Suppressor macrophage treated with lipopolysaccharide for 4 hours (primary cell): Measurements from ENCODE around the gene ITPR2.
"Not testable (repeated sequence)": the region's sequence is repeated elsewhere in the genome, so short reads cannot be mapped to it uniquely, and the experiment has no call there.

Experiments used
- DNase-seq: peaks from one replicate; pipeline ENCODE4 v3.0.0-alpha.2; 2020

The ITPR2 gene

DNA sequence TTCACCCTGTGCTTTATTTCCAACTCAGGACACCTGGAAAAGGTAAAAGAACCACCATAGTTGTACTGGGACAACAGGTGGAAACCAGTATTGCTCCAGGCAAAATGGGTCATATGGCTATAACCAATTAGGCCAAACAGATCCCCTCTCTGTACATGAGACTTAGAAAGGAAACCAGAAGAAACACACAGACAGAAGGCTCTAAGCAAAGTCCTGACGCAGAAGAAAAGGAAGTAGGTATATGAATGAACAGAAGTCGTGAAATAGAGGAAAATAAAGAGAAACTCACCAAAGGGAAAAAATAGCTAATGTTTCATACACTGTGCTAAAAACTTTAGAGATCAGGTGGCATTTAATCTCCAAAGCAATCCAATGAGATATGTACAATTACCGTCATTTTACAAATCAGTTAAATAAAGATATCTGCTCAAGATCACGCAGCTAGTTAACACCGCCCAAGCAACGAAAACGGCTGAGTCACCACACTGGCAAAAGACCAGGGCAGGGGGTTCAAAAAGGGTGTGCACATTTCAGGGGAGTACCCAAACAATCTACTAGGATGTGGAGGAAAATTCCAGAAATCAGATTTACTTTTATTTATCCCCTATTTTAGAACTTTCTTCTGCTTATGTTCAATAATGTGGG lies 82.3 kb downstream of the ITPR2 start:
- peak; percentile 52 for DNase-seq

DNA sequence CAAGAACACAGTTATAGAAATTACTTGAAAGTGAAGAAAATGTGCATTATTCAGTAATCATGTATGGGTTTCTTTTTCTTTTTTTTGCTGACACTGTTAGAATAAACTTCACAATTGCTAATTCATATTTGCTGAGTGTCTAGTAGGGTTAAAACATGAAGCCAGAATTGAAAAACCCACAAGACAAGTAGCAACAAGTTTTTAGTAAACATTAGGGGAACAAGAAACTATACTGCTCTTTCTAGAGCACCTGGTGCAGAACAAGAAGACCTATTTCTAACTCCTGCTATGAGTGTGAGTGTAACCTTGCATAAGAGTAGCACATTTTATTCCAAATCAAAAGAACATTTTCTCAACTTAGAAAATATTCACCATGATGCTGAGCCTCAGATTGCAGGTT lies 83.2 kb downstream of the ITPR2 start:
- no peak for DNase-seq

DNA sequence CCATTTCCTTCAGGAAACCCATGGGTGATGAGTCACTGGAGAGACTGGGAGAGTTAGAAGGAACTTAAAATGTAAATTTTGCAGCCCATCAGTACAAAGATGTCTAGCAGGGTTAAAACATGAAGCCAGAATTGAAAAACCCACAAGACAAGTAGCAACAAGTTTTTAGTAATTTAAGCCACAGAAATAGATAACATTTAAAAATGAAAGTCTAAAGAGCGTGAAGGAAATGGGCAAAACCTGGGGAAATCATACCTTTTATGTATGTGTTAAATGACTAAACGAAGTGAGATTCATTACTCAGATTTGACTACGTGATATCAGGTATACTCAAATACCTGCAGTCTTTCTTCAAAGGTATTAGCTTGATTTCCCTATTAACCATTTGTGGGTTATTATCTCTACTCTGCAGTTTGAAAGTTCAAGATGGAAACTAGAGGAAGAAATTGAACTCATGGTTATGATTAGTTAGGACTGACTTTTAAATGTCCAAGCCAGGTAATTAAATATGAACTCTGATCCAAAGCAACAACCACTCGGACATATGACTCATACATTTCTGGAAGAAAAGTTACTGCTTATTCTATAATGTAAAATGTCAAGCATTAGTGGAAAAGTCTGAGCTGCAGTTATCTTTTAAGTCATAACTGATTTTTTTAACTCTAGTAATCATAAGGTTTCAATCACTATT lies 84.1 kb downstream of the ITPR2 start:
- DNase-seq, result peak; percentile 23

DNA sequence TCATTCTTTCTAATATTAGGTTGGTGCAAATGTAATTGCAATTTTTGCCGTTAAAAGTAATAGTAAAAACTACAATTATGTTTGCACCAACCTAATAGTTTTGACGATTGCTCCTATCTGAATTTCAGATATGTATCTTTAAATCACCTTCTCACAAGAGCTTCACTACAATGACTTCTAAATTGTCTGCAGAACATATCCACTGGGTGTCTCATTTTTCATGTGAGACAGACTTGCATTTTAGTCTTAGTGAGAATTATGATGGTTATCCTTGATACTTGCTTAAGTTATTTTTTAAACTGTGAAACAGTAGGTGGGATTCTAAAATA lies 84.6 kb downstream of the ITPR2 start:
- DNase-seq, result no peak

DNA sequence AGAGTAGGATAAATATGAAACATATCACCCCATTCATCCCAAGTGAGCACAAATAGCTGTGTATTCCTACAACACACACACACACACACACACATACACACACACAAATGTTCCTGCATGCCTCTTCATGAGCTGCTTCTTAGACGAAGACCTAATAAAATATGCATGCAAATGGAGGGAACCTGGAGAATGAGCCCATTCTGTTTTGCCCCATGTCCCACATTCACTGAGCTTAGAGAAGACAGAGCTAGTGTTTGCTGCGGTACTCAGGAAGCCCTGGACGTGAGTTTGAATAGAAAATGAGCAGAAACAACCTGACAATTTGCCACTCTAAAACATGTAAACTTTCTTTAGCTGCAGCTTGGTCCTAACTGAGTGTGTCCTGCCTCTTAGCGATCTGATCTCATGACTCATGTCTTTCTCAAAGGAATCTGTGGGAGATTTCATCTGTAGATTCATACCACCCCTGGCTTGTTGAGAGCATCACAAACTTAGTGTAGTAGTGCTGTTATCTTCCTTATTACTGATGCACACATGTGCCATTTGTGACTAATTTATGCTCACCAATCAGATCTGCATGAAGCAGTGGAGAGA lies 86.8 kb downstream of the ITPR2 start:
- no peak for DNase-seq

DNA sequence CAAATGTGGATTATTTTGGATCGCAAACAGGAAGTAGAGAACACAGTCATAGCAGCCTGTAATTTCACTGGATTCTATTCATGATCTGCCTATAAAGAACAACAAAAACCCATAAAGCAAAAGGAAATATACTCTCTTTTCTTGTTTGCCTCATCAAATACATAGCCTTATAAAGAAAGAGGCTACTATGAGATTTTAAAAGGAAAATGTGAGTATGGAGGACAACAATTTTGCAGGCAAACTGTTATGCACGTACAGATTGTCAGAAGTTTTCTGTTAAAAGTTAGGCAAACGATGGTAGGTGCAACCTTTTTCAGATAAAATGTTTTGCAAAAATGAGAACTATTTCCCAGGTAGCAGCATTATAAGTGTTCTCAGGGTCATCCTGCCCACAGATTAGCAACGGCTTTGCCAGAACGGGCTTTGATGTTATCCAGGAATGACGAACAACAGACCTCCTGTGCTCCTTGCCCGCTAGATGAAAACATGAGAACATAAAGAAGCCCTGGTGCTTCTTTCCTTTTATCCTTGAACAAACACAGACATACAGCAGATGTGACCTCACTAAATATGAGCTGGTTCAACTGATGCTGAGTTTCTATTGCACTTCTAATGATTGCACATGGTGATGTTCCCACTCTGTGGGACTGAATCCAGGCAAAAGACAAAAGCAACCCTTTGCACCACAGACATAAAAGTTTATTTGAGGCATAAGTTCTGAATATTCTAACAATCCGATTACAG lies 88.1 kb downstream of the ITPR2 start:
- no peak for DNase-seq

DNA sequence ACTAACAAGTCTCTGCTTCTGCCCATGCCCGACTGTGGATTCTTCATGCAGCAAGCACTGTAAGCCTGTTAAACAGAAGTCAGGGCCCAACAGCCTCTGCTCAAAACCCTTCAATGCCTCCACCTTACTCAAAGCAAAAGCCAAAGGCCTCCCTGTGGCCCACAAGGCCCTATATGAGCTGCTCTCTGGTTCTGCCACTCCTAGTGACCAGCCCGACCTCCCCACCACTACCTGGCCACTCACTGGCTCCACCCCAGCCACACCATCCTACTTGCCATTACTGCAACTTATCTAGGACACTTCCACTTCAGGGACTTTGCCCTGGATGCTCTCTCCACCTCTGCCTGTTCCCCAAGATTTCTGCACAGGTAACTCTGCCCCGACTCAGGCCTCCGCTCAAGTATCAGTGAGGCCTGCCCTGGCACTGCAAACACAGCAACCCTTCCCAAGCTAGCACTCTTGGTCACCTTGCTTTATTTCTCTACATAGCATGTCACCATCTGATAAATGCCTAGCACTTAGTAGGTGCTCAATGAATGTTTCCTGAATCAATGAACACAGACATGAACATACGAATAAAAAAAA lies 88.9 kb downstream of the ITPR2 start:
- no peak for DNase-seq

DNA sequence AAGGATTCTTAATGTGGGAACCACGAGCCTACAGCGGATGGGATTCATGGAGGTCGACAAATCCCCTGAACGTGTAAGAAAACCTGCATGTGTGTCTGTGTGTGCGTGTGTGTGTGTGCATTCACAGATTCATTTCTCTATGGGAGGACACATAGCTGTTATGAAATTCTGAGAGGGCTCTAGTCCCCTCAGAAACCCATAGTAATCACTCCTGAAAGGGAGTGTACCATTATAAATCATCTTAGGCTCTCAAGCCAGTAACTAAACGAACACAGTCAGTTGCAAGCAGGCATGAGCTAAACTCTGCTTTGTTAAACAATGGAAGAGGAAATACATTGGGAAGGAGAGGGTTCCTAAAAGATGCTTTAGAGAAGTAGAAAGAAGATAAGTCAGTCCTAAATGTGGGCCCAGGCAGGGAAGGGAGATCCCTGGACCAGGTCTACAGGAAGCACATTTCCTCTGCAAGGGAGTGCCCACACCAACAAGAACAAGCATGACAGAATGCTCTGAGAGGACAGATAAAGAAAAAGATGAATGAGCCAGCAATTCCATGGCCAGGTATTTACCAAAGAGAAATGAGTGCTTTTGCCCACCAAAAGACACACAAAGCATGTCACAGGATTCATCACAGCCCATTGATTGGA lies 91.3 kb downstream of the ITPR2 start:
- no peak for DNase-seq

DNA sequence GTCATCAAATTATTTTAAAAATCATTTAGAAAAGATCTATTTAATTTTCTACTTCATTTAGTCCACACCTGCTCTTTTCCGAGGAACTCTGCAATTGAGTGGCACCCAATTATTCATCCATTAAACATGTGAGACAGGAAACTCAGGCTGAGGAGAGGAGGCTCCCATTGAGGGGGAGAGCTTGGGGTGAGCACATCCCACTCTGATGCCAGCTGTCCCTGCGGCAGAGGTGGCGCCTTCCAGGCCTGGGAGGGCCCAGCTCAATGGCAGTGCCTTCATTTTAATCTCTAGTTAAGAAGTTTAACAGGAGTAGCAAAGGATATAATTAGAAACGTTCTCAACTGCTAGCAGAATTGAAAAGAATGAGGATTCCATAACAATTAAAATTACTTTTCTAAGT lies 92.0 kb downstream of the ITPR2 start:
- no peak for DNase-seq

DNA sequence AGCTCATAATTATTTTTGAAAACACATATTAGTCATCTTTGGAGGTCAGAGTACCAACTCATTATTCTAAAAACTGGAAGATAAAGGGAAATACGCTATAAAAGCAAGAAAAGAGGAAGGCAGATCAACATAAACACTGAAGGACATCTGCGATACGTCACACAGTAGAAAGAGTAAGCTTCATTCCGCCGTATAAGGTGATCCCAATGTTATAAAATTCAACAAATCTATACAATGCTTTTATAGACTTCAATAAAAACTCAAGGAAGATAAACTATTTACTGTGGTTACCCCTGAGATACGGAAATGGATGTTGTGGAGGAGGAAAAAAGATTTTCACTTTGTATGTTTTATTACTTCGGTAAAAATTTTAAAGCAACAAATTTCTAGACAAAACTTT lies 92.6 kb downstream of the ITPR2 start:
- DNase-seq, result peak; percentile 16

DNA sequence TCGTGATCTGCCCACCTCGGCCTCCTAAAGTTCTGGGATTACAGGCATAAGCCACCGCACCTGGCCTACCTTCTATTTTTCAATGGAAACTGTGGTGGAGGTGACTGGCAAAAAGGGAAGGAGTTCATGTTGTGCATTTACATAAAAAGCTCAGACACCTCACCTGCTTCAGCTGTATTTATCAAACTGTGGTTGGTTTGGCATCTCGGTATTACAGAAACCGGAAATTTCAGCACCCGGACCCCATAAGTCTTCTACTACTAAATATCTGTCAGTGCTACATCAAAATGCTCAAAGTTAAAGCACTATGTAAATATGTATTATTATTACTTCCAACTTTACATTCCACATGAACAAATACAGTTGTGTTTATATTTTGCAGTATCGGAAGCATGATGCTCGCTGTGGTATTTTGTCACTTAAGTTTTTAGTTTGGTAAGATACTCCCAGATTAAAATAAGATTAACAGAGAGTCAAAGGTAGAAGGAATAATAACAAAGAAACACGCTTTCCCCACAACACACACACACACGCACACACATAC lies 95.4 kb downstream of the ITPR2 start:
- no peak for DNase-seq

DNA sequence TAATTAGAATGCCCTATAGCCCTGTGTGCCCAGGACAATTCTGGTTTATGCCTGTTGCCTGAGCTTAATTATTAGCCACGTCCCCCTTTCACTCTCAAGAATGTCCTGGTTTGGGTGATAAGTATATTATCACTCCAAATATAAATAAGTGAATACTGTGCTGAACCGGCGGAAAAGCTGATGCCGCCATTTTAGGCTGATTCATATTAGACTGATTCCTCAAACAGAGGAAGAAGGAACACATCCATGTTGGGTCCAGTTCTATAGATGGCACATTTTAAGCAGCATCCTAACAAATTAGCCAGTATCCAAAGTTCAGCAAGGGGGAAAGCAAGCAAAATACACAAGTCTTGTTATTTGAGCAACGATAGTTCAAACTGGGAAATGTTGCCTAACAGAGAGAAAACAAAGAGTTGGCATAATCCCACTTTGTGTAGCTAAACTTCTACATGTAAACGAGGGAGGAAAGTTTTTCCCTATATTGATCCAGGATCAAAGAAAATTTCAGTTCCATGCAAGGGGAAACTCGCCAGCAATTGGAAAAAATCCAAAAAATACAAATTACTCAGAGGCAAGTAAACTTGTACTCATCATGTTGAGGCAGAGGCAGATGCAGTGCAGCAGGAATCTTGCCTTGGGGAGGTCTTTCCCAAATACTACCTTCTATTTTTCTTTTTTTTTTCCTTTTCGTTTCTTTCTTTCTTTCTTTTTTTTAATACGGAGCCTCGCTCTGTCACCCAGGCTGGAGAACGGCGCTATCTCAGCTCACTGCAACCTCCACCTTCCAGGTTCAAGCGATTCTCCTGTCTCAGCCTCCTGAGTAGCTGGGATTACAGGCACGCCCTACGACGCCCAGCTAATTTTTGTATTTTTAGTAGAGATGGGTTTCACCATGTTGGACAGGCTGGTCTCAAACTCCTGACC lies 96.2 kb downstream of the ITPR2 start:
- DNase-seq, result no peak

DNA sequence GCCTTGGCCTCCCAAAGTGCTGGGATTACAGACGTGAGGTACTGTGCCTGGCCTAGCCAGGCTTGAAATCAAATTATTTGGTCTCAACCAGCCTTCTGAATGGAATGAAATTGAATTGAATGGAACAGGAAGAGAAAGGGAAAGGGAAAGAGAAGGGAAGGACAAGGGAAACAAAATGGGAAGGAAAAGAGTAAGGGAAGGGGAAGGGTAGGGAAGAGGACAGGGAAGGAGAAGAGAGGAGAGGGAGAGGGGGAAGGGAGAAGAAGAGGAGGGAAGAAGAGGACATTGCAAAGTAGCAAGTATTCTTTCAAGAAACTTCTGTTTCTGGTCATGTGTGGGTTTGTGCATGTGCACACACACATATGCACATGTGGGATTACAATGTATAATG lies 97.8 kb downstream of the ITPR2 start:
- DNase-seq, result no peak

DNA sequence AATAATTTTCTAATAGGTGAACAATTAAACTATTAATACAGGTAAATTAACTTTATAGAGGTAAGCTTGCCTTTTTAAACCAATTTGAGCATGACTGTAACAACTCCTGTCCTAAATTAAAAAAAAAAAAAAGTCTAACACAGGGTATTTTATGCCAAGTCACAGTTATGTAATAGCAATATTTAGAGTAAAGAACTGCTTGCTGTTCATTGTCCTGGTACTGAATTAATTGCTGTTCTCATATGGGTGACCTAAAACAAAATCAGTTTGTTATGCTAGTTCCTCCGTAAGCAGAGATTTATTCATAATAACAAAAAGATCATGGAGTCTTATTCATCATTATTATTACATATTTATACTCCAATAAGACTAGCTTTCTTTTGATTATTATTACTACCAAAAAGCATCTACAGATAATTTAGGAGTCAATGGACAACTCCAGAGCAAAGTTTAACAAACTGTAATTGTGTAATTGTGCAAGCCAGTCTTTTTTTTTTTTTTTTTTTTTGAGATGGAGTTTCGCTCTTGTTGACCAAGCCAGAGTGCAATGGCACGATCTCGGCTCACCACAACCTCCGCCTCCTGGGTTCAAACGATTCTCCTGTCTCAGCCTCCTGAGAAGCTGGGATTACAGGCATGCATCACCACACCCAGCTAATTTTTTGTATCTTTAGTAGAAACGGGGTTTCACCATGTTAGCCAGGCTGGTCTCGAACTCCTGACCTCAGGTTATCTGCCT lies 98.3 kb downstream of the ITPR2 start:
- no peak for DNase-seq

DNA sequence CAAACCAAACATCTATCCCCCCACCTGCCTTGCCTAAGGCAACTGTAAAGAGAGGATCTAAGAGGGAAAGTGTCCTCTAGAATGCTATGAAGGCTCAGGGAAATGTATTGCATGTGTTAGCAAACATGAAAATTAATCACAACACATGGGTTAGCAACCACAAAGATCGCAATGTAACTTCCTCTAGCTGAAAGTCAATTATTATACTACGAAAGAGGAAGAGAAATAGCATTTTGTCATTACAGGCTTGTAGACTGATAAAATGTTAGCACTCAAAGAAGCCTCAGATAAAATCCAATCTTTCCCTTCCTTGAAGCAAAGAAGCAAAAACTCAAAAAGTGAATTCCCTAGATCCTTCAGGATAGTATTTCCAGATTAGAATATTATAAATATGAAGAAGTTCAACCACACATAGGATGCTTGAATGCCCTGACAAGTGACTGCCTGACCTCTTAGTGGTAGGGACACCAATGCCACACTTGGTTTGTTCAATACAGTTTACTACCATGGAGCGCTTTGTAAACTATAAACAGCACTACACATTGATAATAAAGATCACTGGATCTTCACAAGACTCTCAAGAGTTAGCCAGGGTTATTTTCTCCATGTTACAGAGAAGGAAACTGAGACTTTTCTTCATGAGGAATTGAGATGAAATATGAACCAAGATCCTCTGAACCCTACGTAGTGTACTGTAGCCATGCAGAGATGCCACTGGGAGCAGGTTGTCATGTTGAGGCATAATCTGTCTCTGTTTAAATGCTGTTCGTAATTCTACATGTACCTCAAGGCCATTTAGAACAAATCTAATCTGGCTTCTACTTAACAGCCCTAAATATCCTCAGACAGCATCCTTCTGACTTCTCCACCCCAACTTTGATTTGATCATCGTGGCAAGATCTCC lies 100.7 kb downstream of the ITPR2 start:
- peak; percentile 83 for DNase-seq

DNA sequence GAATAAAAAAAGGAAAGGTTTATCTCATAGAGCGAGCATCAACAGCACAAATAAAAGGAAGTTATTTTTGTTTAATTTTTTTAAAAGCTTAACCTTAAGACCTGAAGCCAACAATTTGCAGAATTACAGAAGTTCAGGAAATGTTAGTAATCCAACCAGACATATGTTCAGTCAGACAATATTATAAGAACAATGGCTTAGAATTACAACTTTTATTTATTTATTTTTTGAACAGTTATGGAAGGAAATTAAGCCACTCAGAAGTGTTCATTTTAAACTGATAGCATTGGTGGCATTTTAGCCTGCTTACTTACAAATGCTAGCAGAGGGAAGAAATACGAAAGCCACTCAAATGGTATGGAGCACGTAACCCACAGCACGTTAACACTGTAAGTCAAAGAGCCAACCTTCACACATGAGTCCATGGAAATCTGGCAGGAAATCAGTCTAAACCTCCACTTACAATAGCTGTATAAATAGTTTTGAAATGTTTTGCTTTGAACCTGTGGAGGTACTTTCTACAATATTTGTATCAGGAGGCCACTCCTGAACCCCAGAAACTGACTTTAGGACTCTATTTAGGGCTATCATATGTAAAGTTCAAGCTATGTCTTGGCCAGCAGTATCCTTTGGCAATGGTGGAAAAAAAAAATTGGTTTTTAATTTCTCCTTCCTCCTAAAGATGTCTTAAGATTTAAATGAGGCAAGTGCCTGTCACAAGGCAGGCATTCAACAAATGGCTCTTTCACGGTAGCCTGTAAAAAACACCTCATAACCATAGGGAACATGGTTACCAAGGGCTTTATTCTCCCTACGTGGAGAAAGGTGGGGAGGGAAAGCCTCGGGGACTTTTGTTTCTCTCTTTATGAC lies 102.3 kb downstream of the ITPR2 start:
- no peak for DNase-seq

DNA sequence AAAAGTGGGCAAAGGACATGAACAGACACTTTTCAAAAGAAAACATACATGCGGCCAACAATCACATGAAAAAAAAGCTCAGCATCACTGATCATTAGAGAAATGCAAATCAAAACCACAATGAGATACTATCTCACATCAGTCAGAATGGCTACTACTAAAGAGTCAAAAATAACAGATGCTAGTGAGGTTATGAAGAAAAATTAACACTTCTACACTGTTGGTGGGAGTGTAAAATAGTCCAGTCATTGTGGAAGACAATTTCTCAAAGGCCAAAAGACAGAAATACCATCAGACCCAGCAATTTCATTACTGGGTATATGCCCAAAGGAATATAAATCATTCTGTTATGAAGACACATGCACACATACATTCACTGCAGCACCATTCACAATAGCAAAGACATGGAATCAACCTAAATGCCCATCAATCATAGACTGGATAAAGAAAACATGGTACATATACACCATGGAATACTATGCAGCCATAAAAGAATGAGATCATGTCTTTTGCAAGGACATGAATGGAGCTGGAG lies 103.8 kb downstream of the ITPR2 start:
- DNase-seq, result not testable (repeated sequence)
